ENCODE results near the gene EPB41L2. TPM values are rescaled to one million over a fixed set of nuclear protein-coding genes. Genes with fewer than 3 reads are reported as not detected.

EPB41L2 gene
- total RNA-seq, 2 donors from 2014 or later: 41.9 to 47.2 TPM

DNA sequence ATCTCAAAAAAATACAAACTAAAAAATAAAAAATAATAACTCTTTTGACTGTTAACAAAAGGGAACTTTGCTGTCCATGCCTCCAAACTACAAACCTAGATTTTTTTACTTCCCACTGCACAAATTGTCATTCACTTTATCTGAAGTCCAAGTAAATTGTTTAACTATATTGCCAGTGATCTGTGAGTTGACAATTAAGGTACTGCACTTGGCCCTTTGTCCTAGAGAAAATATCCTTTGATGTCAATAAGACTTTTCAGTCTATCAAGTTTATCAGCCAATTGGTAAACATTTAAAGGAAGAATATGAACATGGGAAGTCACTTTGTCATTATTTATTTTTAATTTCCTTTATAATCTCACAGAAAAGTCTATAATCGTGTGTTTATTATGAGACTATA is 19.3 kb upstream of the EPB41L2 start:
- H3K27ac ChIP-seq: no peak overlapping the region
- no peaks in the 10 kb centered on the region for H3K27me3 ChIP-seq
- H3K4me3 ChIP-seq: no peak overlapping the region

DNA sequence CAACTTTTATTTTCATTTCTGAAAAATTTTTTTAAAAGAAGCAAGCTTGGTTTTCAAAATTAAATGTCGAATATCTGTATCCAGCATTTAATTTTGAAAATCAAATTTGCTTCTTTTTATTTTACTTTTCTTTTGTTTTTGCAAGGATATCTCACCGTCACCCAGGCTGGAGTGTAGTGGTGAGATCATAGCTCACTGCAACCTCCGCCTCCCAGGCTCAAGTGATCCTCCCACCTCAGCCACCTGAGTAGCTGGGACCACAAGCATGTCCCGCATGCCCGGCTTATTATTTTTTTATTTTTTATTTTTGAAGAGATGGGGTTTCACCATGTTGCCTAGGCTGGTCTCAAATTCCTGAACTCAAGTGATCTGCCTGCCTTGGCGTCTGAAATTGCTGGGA is 17.0 kb upstream of the EPB41L2 start:
- H3K4me1 ChIP-seq: no peaks in the 10 kb centered on the region
- H3K9me3 ChIP-seq: no peaks in the 10 kb centered on the region
- H3K27me3 ChIP-seq: no peaks in the 10 kb centered on the region
- no peak overlapping the region for H3K4me3 ChIP-seq
- H3K27ac ChIP-seq: no peak overlapping the region
- no peak for DNase-seq (ENCODE audit: low spot score)
- H3K36me3 ChIP-seq: no peaks in the 10 kb centered on the region
- TF ChIP-seq, protein P1, sequence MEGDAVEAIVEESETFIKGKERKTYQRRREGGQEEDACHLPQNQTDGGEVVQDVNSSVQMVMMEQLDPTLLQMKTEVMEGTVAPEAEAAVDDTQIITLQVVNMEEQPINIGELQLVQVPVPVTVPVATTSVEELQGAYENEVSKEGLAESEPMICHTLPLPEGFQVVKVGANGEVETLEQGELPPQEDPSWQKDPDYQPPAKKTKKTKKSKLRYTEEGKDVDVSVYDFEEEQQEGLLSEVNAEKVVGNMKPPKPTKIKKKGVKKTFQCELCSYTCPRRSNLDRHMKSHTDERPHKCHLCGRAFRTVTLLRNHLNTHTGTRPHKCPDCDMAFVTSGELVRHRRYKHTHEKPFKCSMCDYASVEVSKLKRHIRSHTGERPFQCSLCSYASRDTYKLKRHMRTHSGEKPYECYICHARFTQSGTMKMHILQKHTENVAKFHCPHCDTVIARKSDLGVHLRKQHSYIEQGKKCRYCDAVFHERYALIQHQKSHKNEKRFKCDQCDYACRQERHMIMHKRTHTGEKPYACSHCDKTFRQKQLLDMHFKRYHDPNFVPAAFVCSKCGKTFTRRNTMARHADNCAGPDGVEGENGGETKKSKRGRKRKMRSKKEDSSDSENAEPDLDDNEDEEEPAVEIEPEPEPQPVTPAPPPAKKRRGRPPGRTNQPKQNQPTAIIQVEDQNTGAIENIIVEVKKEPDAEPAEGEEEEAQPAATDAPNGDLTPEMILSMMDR (IDR thresholded peaks at IDR 0.05): no peak

More for the DNA sequence above, 19.3 kb upstream of the EPB41L2 start:
- Histone ChIP-seq H3K4me1 (no peaks in the 10 kb centered on the region), H3K36me3 (no peaks in the 10 kb centered on the region), H3K9me3 (no peaks in the 10 kb centered on the region)
- no peak for DNase-seq (ENCODE audit: low spot score)
- TF ChIP-seq, protein P1 (IDR thresholded peaks at IDR 0.05): no peak

DNA sequence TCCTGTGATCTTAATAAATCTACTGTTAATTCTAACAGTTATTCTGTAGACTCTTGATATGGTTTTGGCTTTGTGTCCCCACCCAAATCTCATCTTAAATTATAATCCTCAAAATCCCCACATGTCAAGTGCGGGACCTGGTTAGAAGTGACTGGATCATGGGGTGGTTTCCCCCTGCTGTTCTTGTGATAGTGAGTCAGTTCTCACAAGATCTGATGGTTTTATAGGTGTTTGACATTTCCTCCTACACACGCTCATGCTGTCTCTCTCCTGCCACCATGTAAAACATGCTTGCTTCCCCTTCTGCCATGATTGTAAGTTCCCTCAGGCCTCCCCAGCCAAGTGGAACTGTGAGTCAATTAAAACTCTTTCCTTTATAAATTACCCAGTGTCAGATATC is 10.5 kb upstream of the EPB41L2 start:
- H3K27ac ChIP-seq: no peak overlapping the region
- no peaks in the 10 kb centered on the region for H3K27me3 ChIP-seq
- DNase-seq (ENCODE audit: low spot score): no peak
- H3K36me3 ChIP-seq: no peaks in the 10 kb centered on the region
- H3K4me1 ChIP-seq: no peaks in the 10 kb centered on the region
- H3K4me3 ChIP-seq: no peak overlapping the region
- no peaks in the 10 kb centered on the region for H3K9me3 ChIP-seq
- TF ChIP-seq, protein P1 (IDR thresholded peaks at IDR 0.05): no peak

DNA sequence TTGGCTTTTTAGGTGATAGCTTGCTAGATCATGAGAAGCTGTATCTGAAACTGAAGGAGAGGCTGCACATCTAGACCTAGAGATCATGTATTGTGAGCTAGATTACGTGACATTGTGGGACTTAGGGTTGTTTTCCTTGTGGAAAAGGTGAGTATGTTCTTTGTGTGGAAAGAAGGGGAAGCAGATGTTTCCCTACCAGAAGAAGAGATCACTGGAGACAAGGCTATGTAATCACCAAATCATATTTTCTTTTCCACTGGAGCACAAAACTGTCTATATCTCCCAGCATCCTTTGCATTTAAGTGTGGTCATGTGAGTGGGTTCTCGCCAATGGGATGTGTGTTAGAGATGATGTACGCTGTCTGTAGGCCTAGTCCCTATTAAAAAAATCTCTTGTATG is 7.0 kb upstream of the EPB41L2 start:
- no peaks in the 10 kb centered on the region for H3K4me1 ChIP-seq
- no peaks in the 10 kb centered on the region for H3K27me3 ChIP-seq
- DNase-seq (ENCODE audit: low spot score): no peak
- no peak overlapping the region for H3K27ac ChIP-seq
- no peaks in the 10 kb centered on the region for H3K9me3 ChIP-seq
- TF ChIP-seq, protein P1 (IDR thresholded peaks at IDR 0.05): no peak
- no peaks in the 10 kb centered on the region for H3K36me3 ChIP-seq
- no peak overlapping the region for H3K4me3 ChIP-seq

DNA sequence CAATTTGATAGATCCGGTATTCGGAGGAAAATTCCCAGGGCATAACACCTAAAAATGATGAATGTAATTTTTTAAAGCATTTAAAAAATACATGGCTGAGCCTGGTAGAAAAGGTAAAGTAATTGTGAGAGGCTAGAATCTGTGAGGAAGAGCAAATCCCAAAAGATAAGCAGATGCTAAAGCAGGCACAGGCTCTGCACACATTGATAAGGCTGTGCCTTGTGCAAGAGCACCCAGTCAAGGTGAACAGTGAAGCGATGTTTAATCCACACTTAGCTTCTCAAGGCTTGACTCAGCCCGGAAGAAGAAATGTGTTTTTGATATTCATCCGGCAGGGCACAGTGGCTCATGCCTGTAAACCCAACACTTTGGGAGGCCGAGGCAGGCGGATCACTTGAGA is 5.1 kb upstream of the EPB41L2 start:
- Histone ChIP-seq H3K27me3 (no peaks in the 10 kb centered on the region), H3K4me1 (no peaks in the 10 kb centered on the region), H3K4me3 (no peak overlapping the region), H3K27ac (no peak overlapping the region), H3K9me3 (no peaks in the 10 kb centered on the region), H3K36me3 (no peaks in the 10 kb centered on the region)
- DNase-seq (ENCODE audit: low spot score): no peak
- TF ChIP-seq, protein P1 (IDR thresholded peaks at IDR 0.05): no peak

DNA sequence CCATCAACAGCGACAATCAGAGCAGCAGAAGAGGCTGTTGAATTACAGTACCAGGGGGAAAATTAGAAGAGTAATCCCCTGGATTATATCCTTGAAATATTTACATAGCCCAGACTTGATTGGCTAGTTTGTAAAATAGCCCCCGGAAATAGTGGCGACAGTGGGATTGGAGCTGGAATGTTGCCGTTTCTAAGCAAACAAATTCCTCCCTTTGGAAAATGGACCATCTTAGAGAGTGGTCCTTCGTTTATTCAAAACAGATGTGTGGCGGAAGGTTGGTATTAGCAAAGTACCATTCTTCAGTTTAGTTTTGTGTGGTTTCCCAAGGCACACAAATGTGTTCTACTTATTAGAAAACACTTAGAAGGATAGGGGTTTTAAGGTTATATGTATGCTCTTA is 4.5 kb upstream of the EPB41L2 start:
- Histone ChIP-seq H3K9me3 (no peaks in the 10 kb centered on the region), H3K27me3 (no peaks in the 10 kb centered on the region), H3K4me1 (no peaks in the 10 kb centered on the region), H3K4me3 (no peak overlapping the region), H3K36me3 (no peaks in the 10 kb centered on the region), H3K27ac (no peak overlapping the region)
- no peak for DNase-seq (ENCODE audit: low spot score)
- TF ChIP-seq, protein P1 (IDR thresholded peaks at IDR 0.05): no peak

All from right atrium auricular region (tissue), 2 donors.